ENCODE measurements around the gene BMERB1. TPM values are rescaled to one million over a fixed set of nuclear protein-coding genes. Genes with fewer than 3 reads are reported as not detected.
A peak's percentile ranks its signal among the peaks of the same experiment; 100 is the strongest.

BMERB1 gene
- total and polyA plus RNA-seq, 4 donors, result 5.6 to 33.3 (median 9.0) TPM

GRCh38 chr16:15521758-15522509 lies 87.5 kb downstream of the BMERB1 start:
- peak; percentile 77 for DNase-seq (ENCODE audit: low spot score)
- H3K36me3 ChIP-seq (ENCODE audit: control insufficient read depth in 4 of 4, insufficient read depth in 3 of 4, low read depth in 1 of 4, low read length in 3 of 4), result no peaks in the 10 kb centered on the region
- H3K9ac ChIP-seq (ENCODE audit: low read depth in 1 of 2, low read length in 2 of 2), result no peak overlapping the region
- peaks cover 0 to 15% (median 8%) of the 10 kb centered on the region in 4 donors for H3K4me1 ChIP-seq (ENCODE audit: control insufficient read depth in 4 of 4, insufficient read depth in 4 of 4, low read length in 3 of 4)
- WGBS, result 70% methylated on average over 10 of the region's 10 CpGs
- no peaks in the 10 kb centered on the region for H3K9me3 ChIP-seq (ENCODE audit: control insufficient read depth in 4 of 4, low read length in 3 of 4)
- no peak overlapping the region for H3K4me3 ChIP-seq (ENCODE audit: low read depth in 1 of 3, low read length in 3 of 3)
- no peak overlapping the region for H3K27ac ChIP-seq (ENCODE audit: low read depth in 1 of 2, low read length in 2 of 2)
- H3K27me3 ChIP-seq (ENCODE audit: control insufficient read depth in 4 of 4, insufficient read depth in 4 of 4, low read length in 3 of 4), result no peaks in the 10 kb centered on the region
- TF ChIP-seq NR2F2 (IDR thresholded peaks at IDR 0.05) (peak; percentile 94), YY1 (IDR thresholded peaks at IDR 0.05) (no peak)

GRCh38 chr16:15523092-15523541 lies 88.7 kb downstream of the BMERB1 start:
- no peaks in the 10 kb centered on the region for H3K9me3 ChIP-seq (ENCODE audit: control insufficient read depth in 4 of 4, low read length in 3 of 4)
- H3K27me3 ChIP-seq (ENCODE audit: control insufficient read depth in 4 of 4, insufficient read depth in 4 of 4, low read length in 3 of 4), result no peaks in the 10 kb centered on the region
- H3K27ac ChIP-seq (ENCODE audit: low read depth in 1 of 2, low read length in 2 of 2), result no peak overlapping the region
- peak; percentile 74 to 76 for TF ChIP-seq RAD21 (IDR thresholded peaks at IDR 0.05)
- TF ChIP-seq EGR1 (IDR thresholded peaks at IDR 0.05; ENCODE audit: low read depth in 2 of 2), result no peak
- no peak for TF ChIP-seq SP1 (IDR thresholded peaks at IDR 0.05)
- peak; percentile 33 for TF ChIP-seq CTCF (IDR thresholded peaks at IDR 0.05; ENCODE audit: low read depth, low read length, missing input control)
- no peak for TF ChIP-seq FOXA2 (IDR thresholded peaks at IDR 0.05)
- TF ChIP-seq HNF4G (IDR thresholded peaks at IDR 0.05), result no peak
- peak; percentile 68 for DNase-seq (ENCODE audit: low spot score)
- H3K9ac ChIP-seq (ENCODE audit: low read depth in 1 of 2, low read length in 2 of 2), result no peak overlapping the region
- no peaks in the 10 kb centered on the region for H3K36me3 ChIP-seq (ENCODE audit: control insufficient read depth in 4 of 4, insufficient read depth in 3 of 4, low read depth in 1 of 4, low read length in 3 of 4)
- 54% methylated on average over 10 of the region's 10 CpGs for WGBS
- H3K4me1 ChIP-seq (ENCODE audit: control insufficient read depth in 4 of 4, insufficient read depth in 4 of 4, low read length in 3 of 4), result peaks cover 0 to 15% (median 7%) of the 10 kb centered on the region in 4 donors
- H3K4me3 ChIP-seq (ENCODE audit: low read depth in 1 of 3, low read length in 3 of 3), result no peak overlapping the region

- 92% methylated on average over 4 of the region's 4 CpGs for WGBS
- no peak overlapping the region for H3K27ac ChIP-seq (ENCODE audit: low read depth in 1 of 2, low read length in 2 of 2)
These were observed 89.6 kb downstream of the BMERB1 start for GRCh38 chr16:15523939-15524338.

More at GRCh38 chr16:15523939-15524338, 89.6 kb downstream of the BMERB1 start:
- H3K9ac ChIP-seq (ENCODE audit: low read depth in 1 of 2, low read length in 2 of 2), result no peak overlapping the region
- no peak for DNase-seq (ENCODE audit: low spot score)
- H3K36me3 ChIP-seq (ENCODE audit: control insufficient read depth in 4 of 4, insufficient read depth in 3 of 4, low read depth in 1 of 4, low read length in 3 of 4), result no peaks in the 10 kb centered on the region
- H3K4me1 ChIP-seq (ENCODE audit: control insufficient read depth in 4 of 4, insufficient read depth in 4 of 4, low read length in 3 of 4), result peaks cover 0 to 15% (median 5%) of the 10 kb centered on the region in 4 donors
- TF ChIP-seq MAX (IDR thresholded peaks at IDR 0.05) (no peak), RAD21 (IDR thresholded peaks at IDR 0.05) (no peak), GABPA (IDR thresholded peaks at IDR 0.05 in 1 of 2, conservative IDR thresholded peaks at IDR 0.05 in 1 of 2) (no peak), EGR1 (IDR thresholded peaks at IDR 0.05; ENCODE audit: low read depth in 2 of 2) (no peak), TAF1 (conservative IDR thresholded peaks at IDR 0.05) (no peak), HNF4G (IDR thresholded peaks at IDR 0.05) (no peak), FOXA1 (IDR thresholded peaks at IDR 0.05) (no peak), YY1 (IDR thresholded peaks at IDR 0.05) (no peak), REST (IDR thresholded peaks at IDR 0.05) (no peak), FOXA2 (IDR thresholded peaks at IDR 0.05) (no peak), RXRA (IDR thresholded peaks at IDR 0.05) (no peak), ATF3 (IDR thresholded peaks at IDR 0.05) (no peak), JUND (IDR thresholded peaks at IDR 0.05) (no peak), NR2F2 (IDR thresholded peaks at IDR 0.05) (no peak), SP1 (IDR thresholded peaks at IDR 0.05) (no peak), ZBTB33 (IDR thresholded peaks at IDR 0.05) (no peak)
- H3K4me3 ChIP-seq (ENCODE audit: low read depth in 1 of 3, low read length in 3 of 3), result no peak overlapping the region
- H3K9me3 ChIP-seq (ENCODE audit: control insufficient read depth in 4 of 4, low read length in 3 of 4), result no peaks in the 10 kb centered on the region
- H3K27me3 ChIP-seq (ENCODE audit: control insufficient read depth in 4 of 4, insufficient read depth in 4 of 4, low read length in 3 of 4), result no peaks in the 10 kb centered on the region
